HepG2 (cell line): ENCODE data around the gene RASAL1. TPM values are rescaled to one million over a fixed set of nuclear protein-coding genes. Genes with fewer than 3 reads are reported as not detected.

ENCODE experiments used
- ASH2L ChIP-seq: fragments of 300-600, 200-600 bp; sonication (generic); IDR thresholded peaks from 2 replicates; pipeline ENCODE4 v1.7.0; 2017; ENCODE audit warnings: low read depth, mild to moderate bottlenecking, moderate library complexity, mixed read lengths, low read length; ENCODE audit not compliant: insufficient read length
- ATF7 ChIP-seq, 2 experiments: fragments of 450-650 bp in 1 of 2; sonication (generic) in 1 of 2; formaldehyde crosslinking in 1 of 2; IDR thresholded peaks; 2 replicates each; pipeline versions ENCODE4 v1.4.0 to v1.6.1; 2016 to 2020; ENCODE audit warnings: antibody characterized with exemption in 1 of 2, mild to moderate bottlenecking in 1 of 2, missing genetic modification reagents in 1 of 2
- ETV5 ChIP-seq: IDR thresholded peaks from 2 replicates; pipeline ENCODE4 v1.6.1; 2018; ENCODE audit warnings: missing biosample characterization, missing genetic modification reagents, inconsistent platforms, borderline replicate concordance
- HES4 ChIP-seq: sonication (generic); formaldehyde crosslinking; IDR thresholded peaks from 2 replicates; pipeline ENCODE4 v1.9.0; 2021; ENCODE audit warnings: mild to moderate bottlenecking, missing genetic modification reagents, borderline replicate concordance
- MEIS1 ChIP-seq: sonication (generic); formaldehyde crosslinking; IDR thresholded peaks from 2 replicates; pipeline ENCODE4 v1.9.0; 2021; ENCODE audit warnings: mild to moderate bottlenecking, missing genetic modification reagents, moderate library complexity, borderline replicate concordance
- NFAT5 ChIP-seq: sonication (generic); formaldehyde crosslinking; IDR thresholded peaks from 2 replicates; pipeline ENCODE4 v1.4.0; 2020; ENCODE audit warnings: missing genetic modification reagents
- TRIM24 ChIP-seq: sonication (generic); formaldehyde crosslinking; IDR thresholded peaks from 2 replicates; pipeline ENCODE4 v1.8.0; 2022; ENCODE audit warnings: mild to moderate bottlenecking, missing genetic modification reagents
- ZFP91 ChIP-seq: sonication (generic); formaldehyde crosslinking; IDR thresholded peaks from 2 replicates; pipeline ENCODE4 v1.9.0; 2022; ENCODE audit warnings: missing genetic modification reagents, mild to moderate bottlenecking, borderline replicate concordance
- ZNF414 ChIP-seq: sonication (generic); formaldehyde crosslinking; IDR thresholded peaks from 2 replicates; pipeline ENCODE4 v1.5.0; 2020; ENCODE audit warnings: missing genetic modification reagents
- ZNF510 ChIP-seq: sonication (generic); formaldehyde crosslinking; IDR thresholded peaks from 2 replicates; pipeline ENCODE4 v1.4.0; 2020; ENCODE audit warnings: low read depth, mild to moderate bottlenecking, missing genetic modification reagents
- ZNF550 ChIP-seq: sonication (generic); formaldehyde crosslinking; IDR thresholded peaks from 2 replicates; pipeline ENCODE4 v1.4.0; 2020; ENCODE audit warnings: mild to moderate bottlenecking, missing genetic modification reagents, borderline replicate concordance
- ZNF570 ChIP-seq: sonication (generic); formaldehyde crosslinking; IDR thresholded peaks from 2 replicates; pipeline ENCODE4 v1.4.0; 2020; ENCODE audit warnings: mild to moderate bottlenecking, missing genetic modification reagents, borderline replicate concordance
- ZNF724P ChIP-seq: sonication (generic); formaldehyde crosslinking; IDR thresholded peaks from 2 replicates; pipeline ENCODE4 v1.8.0; 2022; ENCODE audit warnings: missing genetic modification reagents, borderline replicate concordance
- ZSCAN29 ChIP-seq: sonication (generic); formaldehyde crosslinking; conservative IDR thresholded peaks from 2 replicates; pipeline ENCODE4 v1.4.0; 2020; ENCODE audit warnings: mild to moderate bottlenecking, missing genetic modification reagents
- polyA plus RNA-seq, 8 experiments: library from polyadenylated mRNA; depleted of rRNA in 3 of 8; stranded (reverse) in 7 of 8; unstranded in 1 of 8; fragments of >200 nt; fragmentation: Illumina TruSeq in 4 of 8; extraction: Trizol in 4 of 8; gene quantifications; 2 replicates each; pipeline versions ENCODE4 v1.2.1 to v1.2.3, GENCODE V29; 2011 to 2016; ENCODE audit warnings: low read depth in 4 of 8, missing spikeins in 1 of 8, mixed read lengths in 1 of 8; ENCODE audit not compliant: insufficient read depth in 1 of 8
- total RNA-seq, 5 experiments: library from RNA; depleted of rRNA; stranded (reverse); fragments of >200 nt; fragmentation: Illumina TruSeq; extraction: Trizol; gene quantifications; 2 replicates each; pipeline ENCODE4 v1.2.3, GENCODE V29; 2016; ENCODE audit warnings: low read depth in 1 of 5
- TF ChIP-seq, protein P1 (sequence below): IDR thresholded peaks from 2 replicates; pipeline ENCODE4 v1.6.1; 2016; ENCODE audit warnings: mild to moderate bottlenecking

RASAL1 gene
- total and polyA plus RNA-seq, 2 of the 13 experiments (the other 11 are each of a cell fraction or from before 2014, with no cell fraction given): not detected

- TF ChIP-seq NFAT5 (no peak), ZNF550 (CRISPR knock-in tag) (no peak), TRIM24 (no peak), ZNF414 (CRISPR knock-in tag) (no peak), ATF7 (IDR thresholded peaks at IDR 0.05) (no peak), ATF7 (CRISPR knock-in tag; IDR thresholded peaks at IDR 0.05) (no peak), MEIS1 (no peak), ETV5 (CRISPR knock-in tag) (no peak), ZNF510 (CRISPR knock-in tag) (no peak), ZSCAN29 (CRISPR knock-in tag) (no peak), ZNF570 (CRISPR knock-in tag) (no peak), HES4 (CRISPR knock-in tag) (no peak), ASH2L (no peak), ZNF724P (CRISPR knock-in tag) (peak; percentile 56; the same call in 1 of the 2 replicates), ZFP91 (CRISPR knock-in tag) (peak; percentile 38; the same call in 1 of the 2 replicates)
- TF ChIP-seq, protein P1, sequence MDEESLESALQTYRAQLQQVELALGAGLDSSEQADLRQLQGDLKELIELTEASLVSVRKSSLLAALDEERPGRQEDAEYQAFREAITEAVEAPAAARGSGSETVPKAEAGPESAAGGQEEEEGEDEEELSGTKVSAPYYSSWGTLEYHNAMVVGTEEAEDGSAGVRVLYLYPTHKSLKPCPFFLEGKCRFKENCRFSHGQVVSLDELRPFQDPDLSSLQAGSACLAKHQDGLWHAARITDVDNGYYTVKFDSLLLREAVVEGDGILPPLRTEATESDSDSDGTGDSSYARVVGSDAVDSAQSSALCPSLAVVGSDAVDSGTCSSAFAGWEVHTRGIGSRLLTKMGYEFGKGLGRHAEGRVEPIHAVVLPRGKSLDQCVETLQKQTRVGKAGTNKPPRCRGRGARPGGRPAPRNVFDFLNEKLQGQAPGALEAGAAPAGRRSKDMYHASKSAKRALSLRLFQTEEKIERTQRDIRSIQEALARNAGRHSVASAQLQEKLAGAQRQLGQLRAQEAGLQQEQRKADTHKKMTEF: 0 out of 2 replicates have a peak, but pooled peaks have one; percentile 30
These were observed 17.6 kb upstream of the RASAL1 start (continued) for GRCh38 chr12:113152835-113153814.
